Mucosa of descending colon (tissue), 3 donors: ENCODE results near the gene IRAK1. TPM values are rescaled to one million over a fixed set of nuclear protein-coding genes. Genes with fewer than 3 reads are reported as not detected.

Source experiments
- ATAC-seq: fragments of 200-7000 bp; cut with Tn5 transposase; one replicate; pipeline ENCODE4 v1.9.1; 2020; ENCODE audit warnings: mild to moderate bottlenecking, moderate library complexity
- DNase-seq, 3 donors: peaks; one replicate each; pipeline ENCODE4 v3.0.0-alpha.2; 2020
- H3K36me3 ChIP-seq: fragments of 200-600 bp; one replicate; pipeline ENCODE4 v1.8.0; 2021; ENCODE audit warnings: low read depth, mild to moderate bottlenecking
- H3K4me1 ChIP-seq: fragments of 200-600 bp; one replicate; pipeline ENCODE4 v1.8.0; 2021; ENCODE audit warnings: low read depth, mild to moderate bottlenecking
- H3K4me3 ChIP-seq: fragments of 200-600 bp; one replicate; pipeline ENCODE4 v1.8.0; 2021; ENCODE audit warnings: mild to moderate bottlenecking
- H3K9me3 ChIP-seq: fragments of 200-600 bp; one replicate; pipeline ENCODE4 v1.8.0; 2021; ENCODE audit warnings: mild to moderate bottlenecking
- intact Hi-C, 2 donors: fragments of 100-400 bp; cut with DNase I in 1 of 2; cut with micrococcal nuclease in 1 of 2; formaldehyde crosslinking; loops; one replicate each; pipeline versions ENCODE4 v1.11.0 to v1.11.1; 2022; cut with DNase I, micrococcal nuclease
- total RNA-seq, 3 donors: library from RNA; stranded (reverse); fragmentation: NEBNext Ultra II Directional in 2 of 3; extraction: Animal tissue kit (Norgen Biotek cat#: 25700) in 2 of 3; gene quantifications; one replicate each; pipeline versions ENCODE4 v1.2.1 to v1.2.4, GENCODE V29; 2021 to 2023
- TF ChIP-seq, protein P1 (sequence below): fragments of 200-600 bp; IDR thresholded peaks from one replicate; pipeline ENCODE4 v1.8.0; 2022; ENCODE audit warnings: antibody characterized with exemption, mild to moderate bottlenecking
- donor health status: DM: no; HTN: no; CAD: no; lungs with moderate emphysema.
- donor health status: DM: no; HTN: no; CAD: no.
- donor health status: DM: no; HTN: yes; CAD: no.

Gene IRAK1
- total RNA-seq, 3 donors from 2014 or later, result 66.5 to 96.0 (median 85.2) TPM

DNA sequence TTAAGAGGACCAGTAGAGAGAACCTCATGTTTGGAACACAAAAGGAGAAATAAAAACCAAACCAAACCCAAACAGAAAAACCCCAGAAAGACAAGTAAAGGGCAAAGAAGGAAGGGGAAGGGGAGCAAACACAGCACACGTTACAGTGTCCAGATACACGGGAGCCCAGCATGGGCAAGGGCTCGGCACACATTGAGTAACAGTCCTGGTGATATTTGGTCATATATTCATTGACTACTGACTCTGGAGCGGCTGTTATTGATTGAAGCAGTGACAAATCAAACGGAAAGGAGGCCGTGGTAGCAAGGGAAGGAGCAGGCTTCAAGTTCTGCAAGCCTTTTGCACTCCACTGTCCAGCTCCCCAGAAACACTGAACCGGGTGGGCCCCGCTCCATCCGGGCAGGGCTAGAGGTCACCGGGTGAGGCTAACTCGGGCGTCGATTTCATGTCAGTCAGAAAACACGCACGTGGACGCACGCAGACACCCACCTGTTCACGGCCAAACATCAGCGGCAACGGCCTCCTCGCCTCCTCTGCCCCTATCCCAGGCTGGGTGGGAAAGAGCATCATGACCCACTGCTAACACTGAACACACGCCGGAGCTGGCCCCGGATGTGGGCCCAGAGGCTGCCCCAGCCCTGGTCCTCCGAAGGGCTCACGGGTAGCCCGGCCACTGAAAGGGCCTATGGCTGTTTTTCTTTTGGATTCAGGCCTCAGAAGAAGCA lies 3.7 kb upstream of the IRAK1 start:
- DNase-seq (peak in 1 of 3 donors; percentile 40), ATAC-seq (no peak)
- intact Hi-C loops, result no loop called here
- TF ChIP-seq, protein P1, sequence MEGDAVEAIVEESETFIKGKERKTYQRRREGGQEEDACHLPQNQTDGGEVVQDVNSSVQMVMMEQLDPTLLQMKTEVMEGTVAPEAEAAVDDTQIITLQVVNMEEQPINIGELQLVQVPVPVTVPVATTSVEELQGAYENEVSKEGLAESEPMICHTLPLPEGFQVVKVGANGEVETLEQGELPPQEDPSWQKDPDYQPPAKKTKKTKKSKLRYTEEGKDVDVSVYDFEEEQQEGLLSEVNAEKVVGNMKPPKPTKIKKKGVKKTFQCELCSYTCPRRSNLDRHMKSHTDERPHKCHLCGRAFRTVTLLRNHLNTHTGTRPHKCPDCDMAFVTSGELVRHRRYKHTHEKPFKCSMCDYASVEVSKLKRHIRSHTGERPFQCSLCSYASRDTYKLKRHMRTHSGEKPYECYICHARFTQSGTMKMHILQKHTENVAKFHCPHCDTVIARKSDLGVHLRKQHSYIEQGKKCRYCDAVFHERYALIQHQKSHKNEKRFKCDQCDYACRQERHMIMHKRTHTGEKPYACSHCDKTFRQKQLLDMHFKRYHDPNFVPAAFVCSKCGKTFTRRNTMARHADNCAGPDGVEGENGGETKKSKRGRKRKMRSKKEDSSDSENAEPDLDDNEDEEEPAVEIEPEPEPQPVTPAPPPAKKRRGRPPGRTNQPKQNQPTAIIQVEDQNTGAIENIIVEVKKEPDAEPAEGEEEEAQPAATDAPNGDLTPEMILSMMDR, result no peak
- Histone ChIP-seq H3K36me3 (no peaks in the 10 kb centered on the region), H3K9me3 (no peaks in the 10 kb centered on the region), H3K4me1 (no peaks in the 10 kb centered on the region), H3K4me3 (no peak overlapping the region)

DNA sequence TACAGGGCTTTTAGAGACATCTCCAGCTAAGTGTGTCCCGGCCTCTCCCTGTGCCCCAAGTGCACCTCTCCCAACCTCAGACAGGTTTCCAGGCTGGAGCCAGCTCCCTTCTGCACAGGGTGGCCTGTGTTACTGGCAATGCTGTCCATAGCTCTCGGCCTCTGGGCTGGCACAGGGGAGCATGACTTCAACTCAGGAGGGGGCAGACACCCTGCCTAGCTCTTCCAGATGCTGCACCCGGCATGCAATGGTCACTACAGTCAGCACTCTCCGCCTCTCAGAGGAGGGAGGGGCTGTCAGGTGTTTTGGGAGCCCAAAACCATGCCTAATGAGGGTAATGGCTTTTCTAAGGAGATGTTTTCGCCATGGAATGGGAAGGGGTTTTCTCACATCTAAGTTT lies 2.4 kb upstream of the IRAK1 start:
- H3K4me3 ChIP-seq, result no peak overlapping the region
- peak in 1 of 3 donors; percentile 8 for DNase-seq
- no peaks in the 10 kb centered on the region for H3K9me3 ChIP-seq
- TF ChIP-seq, protein P1, result no peak
- intact Hi-C loops, result no loop called here
- no peak for ATAC-seq
- H3K36me3 ChIP-seq, result no peaks in the 10 kb centered on the region
- no peaks in the 10 kb centered on the region for H3K4me1 ChIP-seq

DNA sequence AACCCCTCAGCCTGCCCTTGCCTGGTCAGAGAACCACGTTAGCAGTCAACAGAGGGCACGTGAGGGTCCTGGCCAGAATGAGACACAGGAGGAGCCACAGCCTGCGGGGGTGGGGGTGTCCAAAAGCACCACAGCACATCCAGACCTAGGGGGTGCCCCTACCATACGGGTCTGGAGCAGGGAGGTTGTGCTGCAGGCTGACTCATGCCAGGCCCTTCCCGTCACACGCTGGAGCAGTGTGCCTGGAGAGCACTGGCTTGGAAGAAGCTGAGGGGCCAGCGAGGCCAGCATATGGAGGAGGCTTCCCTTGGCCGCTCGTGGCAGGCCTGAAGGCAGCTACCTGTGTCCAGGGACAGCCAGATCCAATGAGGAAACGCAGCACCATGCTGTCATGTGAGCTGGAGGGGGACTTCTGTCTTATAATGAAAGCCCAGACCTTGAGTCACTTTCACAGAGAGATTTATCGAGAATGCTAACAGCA lies 1.5 kb upstream of the IRAK1 start:
- H3K4me1 ChIP-seq, result no peaks in the 10 kb centered on the region
- TF ChIP-seq, protein P1, result no peak
- peak in 1 of 3 donors; percentile 58 for DNase-seq

DNA sequence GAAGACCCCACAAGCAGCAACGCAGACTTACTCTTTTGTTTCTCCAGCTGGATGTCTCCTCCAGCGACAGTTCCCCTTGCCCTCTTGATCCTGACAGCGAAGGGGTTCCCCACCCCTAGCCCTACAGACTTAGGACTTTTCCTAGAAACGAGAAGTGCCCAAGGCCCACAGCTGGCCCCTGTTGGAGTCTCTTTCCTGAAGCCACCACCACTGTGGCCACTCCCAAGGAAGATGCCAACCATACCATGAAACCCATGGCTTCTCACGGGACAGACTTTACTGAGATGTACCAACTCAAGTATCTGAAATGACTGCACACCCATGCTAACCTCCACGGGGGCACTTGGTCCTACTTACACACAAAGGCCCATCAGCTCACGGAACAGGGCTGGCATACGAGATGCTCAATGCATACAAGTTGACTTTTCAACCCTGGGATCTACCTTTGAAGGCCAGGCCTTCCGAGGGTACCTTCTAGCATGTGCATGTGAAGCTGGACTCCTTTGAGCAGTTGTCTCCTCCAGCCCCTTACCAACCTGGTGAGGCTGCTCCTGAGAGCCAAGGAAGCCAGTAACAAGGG lies 924 bp upstream of the IRAK1 start:
- H3K4me1 ChIP-seq, result no peaks in the 10 kb centered on the region
- no peaks in the 10 kb centered on the region for H3K36me3 ChIP-seq
- H3K4me3 ChIP-seq, result no peak overlapping the region
- peak in 1 of 3 donors; percentile 43 for DNase-seq
- ATAC-seq, result peak; percentile 3
- no peaks in the 10 kb centered on the region for H3K9me3 ChIP-seq
- TF ChIP-seq, protein P1, result no peak
- intact Hi-C loops, result no loop called here

More for the DNA sequence above, 1.5 kb upstream of the IRAK1 start:
- H3K36me3 ChIP-seq, result no peaks in the 10 kb centered on the region
- intact Hi-C loops, result no loop called here
- H3K9me3 ChIP-seq, result no peaks in the 10 kb centered on the region
- H3K4me3 ChIP-seq, result no peak overlapping the region
- no peak for ATAC-seq

DNA sequence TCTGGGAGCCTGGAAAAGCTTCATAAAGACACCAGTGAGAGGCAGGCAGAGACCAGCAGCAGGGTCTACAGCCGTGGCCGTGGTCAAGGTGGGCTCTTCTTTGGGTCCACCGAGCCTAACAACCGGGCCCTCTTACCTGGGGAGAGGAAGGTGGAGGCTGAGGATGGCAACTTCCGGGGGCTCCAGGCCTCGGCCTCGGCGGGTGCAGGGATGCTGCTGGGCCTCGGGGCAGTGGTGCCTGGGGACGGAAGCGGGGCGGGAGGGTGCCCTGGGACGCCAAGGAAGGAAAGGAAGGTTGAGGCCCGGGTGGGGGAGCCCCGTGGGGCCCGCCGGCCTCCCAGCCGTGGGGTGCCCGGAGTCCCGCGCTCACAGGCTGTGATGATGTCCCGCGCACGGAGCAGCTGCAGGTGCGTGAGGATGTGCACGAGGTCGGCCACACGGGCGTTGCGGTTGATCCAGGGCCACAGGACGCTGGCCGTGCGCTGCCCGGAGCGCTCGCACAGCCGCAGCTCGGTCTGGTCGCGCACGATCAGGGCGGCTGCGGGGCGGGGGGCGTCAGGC lies 561 bp downstream of the IRAK1 start:
- peak overlapping the region; percentile 34 for H3K4me3 ChIP-seq
- peak in 2 of 3 donors; percentile 22 to 54 for DNase-seq
- no peaks in the 10 kb centered on the region for H3K4me1 ChIP-seq
- ATAC-seq, result peak; percentile 31
- TF ChIP-seq, protein P1, result no peak
- intact Hi-C loops, result no loop called here
- no peaks in the 10 kb centered on the region for H3K36me3 ChIP-seq
- no peaks in the 10 kb centered on the region for H3K9me3 ChIP-seq
